Testis (tissue), 2 donors: ENCODE measurements around the gene UBE3C.

Experiments
- CTCF ChIP-seq, 3 experiments: fragments of 450-650 bp in 2 of 3; fragments of 200-600 bp in 1 of 3; sonication (generic) in 1 of 3; IDR thresholded peaks; one replicate each; pipeline ENCODE4 v1.5.1; 2016 to 2019; ENCODE audit warnings: antibody characterized with exemption in 3 of 3, mild to moderate bottlenecking in 2 of 3, moderate library complexity in 1 of 3
- POLR2A ChIP-seq: fragments of 450-650 bp; IDR thresholded peaks from one replicate; pipeline ENCODE4 v1.6.1; 2017; ENCODE audit warnings: antibody characterized with exemption, mild to moderate bottlenecking, moderate library complexity

- TF ChIP-seq CTCF (IDR thresholded peaks at IDR 0.05) = no peak
- no peak for TF ChIP-seq POLR2A
Measured at GRCh38 chr7:157292258-157292657, 153.5 kb downstream of the UBE3C start.
